PC-3 (cell line): ENCODE measurements around the gene USP2. TPM values are rescaled to one million over a fixed set of nuclear protein-coding genes. Genes with fewer than 3 reads are reported as not detected.
A peak's percentile ranks its signal among the peaks of the same experiment; 100 is the strongest.

ENCODE experiments used
- ATAC-seq: fragments of 200-7000 bp; cut with Tn5 transposase; 2 replicates; pipeline ENCODE4 v1.9.1; 2020; ENCODE audit warnings: mild to moderate bottlenecking, moderate library complexity
- BruUV-seq: library from RNA; stranded (reverse); fragments of 400-500 nt; replicated peaks from 2 replicates; lab custom pipeline; 2021; lab: Mats Ljungman, UMichigan
- CTCF ChIA-PET: fragments of 300-600 bp; sonication (Branson Sonifier 250); formaldehyde crosslinking; loops from one replicate; lab custom pipeline; 2022; ENCODE audit warnings: antibody characterized with exemption; lab: Charles Lee
- POLR2A ChIA-PET: fragments of 300-600 bp; sonication (Branson Sonifier 250); formaldehyde crosslinking; loops from one replicate; lab custom pipeline; 2022; ENCODE audit warnings: antibody characterized with exemption; ENCODE audit not compliant: unreplicated experiment; lab: Charles Lee
- DNase-seq: peaks from one replicate; pipeline ENCODE4 v3.0.0-alpha.2; 2015
- H2AFZ ChIP-seq: fragments of 300-600 bp; sonication (generic); 2 replicates; pipeline ENCODE4 v1.6.0; 2016; ENCODE audit warnings: antibody characterized with exemption, low read length
- H3F3A ChIP-seq: fragments of 300-600 bp; sonication (generic); one replicate; pipeline ENCODE4 v1.6.0; 2017; ENCODE audit warnings: antibody characterized with exemption, low read length, control low read depth, mild to moderate bottlenecking; ENCODE audit not compliant: unreplicated experiment
- H3K27ac ChIP-seq: fragments of 300-600 bp; sonication (generic); 2 replicates; pipeline ENCODE4 v1.5.1; 2016; ENCODE audit warnings: mild to moderate bottlenecking, low read length
- H3K27me3 ChIP-seq: fragments of 300-600 bp; sonication (generic); 2 replicates; pipeline ENCODE4 v1.6.1; 2016; ENCODE audit warnings: low read length, mixed read lengths
- H3K36me3 ChIP-seq: fragments of 300-600 bp; sonication (generic); 2 replicates; pipeline ENCODE4 v1.6.1; 2016; ENCODE audit warnings: low read depth, mixed run types, low read length, mixed read lengths
- H3K4me1 ChIP-seq: fragments of 300-600 bp; sonication (generic); 2 replicates; pipeline ENCODE4 v1.5.1; 2016; ENCODE audit warnings: low read length; ENCODE audit not compliant: insufficient read depth
- H3K4me2 ChIP-seq: fragments of 300-600 bp; sonication (generic); 2 replicates; pipeline ENCODE4 v1.6.0; 2016; ENCODE audit warnings: low read length
- H3K4me3 ChIP-seq: fragments of 300-600 bp; sonication (generic); 2 replicates; pipeline ENCODE4 v1.5.1; 2016; ENCODE audit warnings: mild to moderate bottlenecking, low read length, mixed read lengths
- H3K79me2 ChIP-seq: fragments of 300-600 bp; sonication (generic); 2 replicates; pipeline ENCODE4 v1.6.1; 2017; ENCODE audit warnings: low read length, mixed read lengths
- H3K9ac ChIP-seq: fragments of 300-600 bp; sonication (generic); 2 replicates; pipeline ENCODE4 v1.6.0; 2016; ENCODE audit warnings: mild to moderate bottlenecking, low read length
- H3K9me2 ChIP-seq: fragments of 300-600 bp; sonication (generic); replicated peaks from 2 replicates; pipeline ENCODE4 v1.6.1; 2016; ENCODE audit warnings: mixed run types, low read length, mixed read lengths
- H3K9me3 ChIP-seq: fragments of 300-600 bp; sonication (generic); 2 replicates; pipeline ENCODE4 v1.6.1; 2016; ENCODE audit warnings: low read length, mixed read lengths
- H4K20me1 ChIP-seq: fragments of 300-600 bp; sonication (generic); 2 replicates; pipeline ENCODE4 v1.6.1; 2016; ENCODE audit warnings: low read length, mixed read lengths
- CTCF ChIP-seq: fragments of 300-600 bp; sonication (generic); conservative IDR thresholded peaks from 2 replicates; pipeline ENCODE4 v1.5.1; 2017; ENCODE audit warnings: antibody characterized with exemption, low read depth, mild to moderate bottlenecking, low read length
- EZH2 ChIP-seq: fragments of 300-600 bp; sonication (generic); IDR thresholded peaks from one replicate; pipeline ENCODE4 v1.6.1; 2017; ENCODE audit warnings: antibody characterized with exemption, mild to moderate bottlenecking, low read length; ENCODE audit not compliant: unreplicated experiment
- EZH2phosphoT487 ChIP-seq: fragments of 300-600 bp; sonication (generic); IDR thresholded peaks from 2 replicates; pipeline ENCODE4 v1.6.1; 2018; ENCODE audit warnings: mild to moderate bottlenecking, antibody characterized with exemption, low read length, borderline replicate concordance
- intact Hi-C: fragments of 100-400 bp; cut with micrococcal nuclease; formaldehyde crosslinking; loops from 2 replicates; pipeline ENCODE4 v1.9.0; 2023
- total RNA-seq: library from RNA; depleted of rRNA; stranded (reverse); fragments of >200 nt; gene quantifications from 2 replicates; pipeline ENCODE4 v1.2.3, GENCODE V29; 2014

Gene USP2
- total RNA-seq, 1 experiment from 2014 or later = 1.8 TPM

- H3K4me3 ChIP-seq = 0 out of 2 replicates have a peak overlapping the region, but pooled peaks have one; percentile 1
- DNase-seq (no peak), ATAC-seq (no peak)
- ChIA-PET CTCF (interaction anchor here (0.6 to 1.6 kb wide), 14 partner anchors 9 to 1092 kb away, joined by 3 to 29 read pairs (median 5); partner anchors contain the start of genes DPAGT1 and USP2), POLR2A (no interaction called here)
- 0 out of 2 replicates have a peak, but pooled peaks cover 5% of the 10 kb centered on the region for H4K20me1 ChIP-seq
- H3K79me2 ChIP-seq = peaks cover 30% of the 10 kb centered on the region
- H3K4me1 ChIP-seq = peaks cover 37% of the 10 kb centered on the region
- intact Hi-C loops = loop anchor here (1.0 kb wide), 1 partner anchor 35 kb away; no protein-coding TSS in a partner anchor
- no peaks in the 10 kb centered on the region for H3K9me2 ChIP-seq
- TF ChIP-seq EZH2 (no peak), CTCF (no peak), EZH2phosphoT487 (no peak)
- H3K9me3 ChIP-seq = no peaks in the 10 kb centered on the region
- H3F3A ChIP-seq = no peaks in the 10 kb centered on the region
- no peak overlapping the region for H3K9ac ChIP-seq
- BruUV-seq = no TSS peak
- no peaks in the 10 kb centered on the region for H3K36me3 ChIP-seq
- H3K4me2 ChIP-seq = no peak overlapping the region
- H3K27ac ChIP-seq = no peak overlapping the region
- H3K27me3 ChIP-seq = no peaks in the 10 kb centered on the region
- H2AFZ ChIP-seq = no peak overlapping the region
These were observed 42.4 kb downstream of the USP2 start for GRCh38 chr11:119338965-119339588.

DNA sequence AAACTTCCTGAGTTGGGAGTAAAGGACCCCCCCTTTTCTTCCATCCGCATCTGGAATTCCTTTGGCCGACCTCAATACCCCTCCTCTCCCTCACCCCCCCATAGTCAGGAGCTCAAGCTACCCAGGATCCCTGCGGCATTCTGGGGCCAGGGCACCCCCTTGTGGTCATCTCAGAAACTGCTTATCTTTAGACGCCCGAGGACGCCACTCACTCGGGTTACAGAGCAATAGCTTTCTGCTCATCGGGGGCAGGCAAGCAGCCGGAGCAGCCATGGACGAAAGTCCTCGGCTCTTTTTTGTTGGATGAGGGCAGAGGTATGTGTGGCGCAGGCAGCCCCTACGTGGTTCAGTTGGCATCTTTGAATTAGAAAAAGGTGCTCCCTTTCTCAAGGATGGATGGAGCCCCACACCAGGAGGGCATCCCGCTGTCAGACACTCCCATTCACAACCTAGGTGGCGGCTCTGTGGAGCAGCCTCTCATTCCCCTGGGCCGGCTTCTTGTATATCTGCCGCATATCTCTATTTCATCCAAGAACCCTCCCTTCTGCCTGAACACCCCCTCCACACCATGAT lies 43.1 kb downstream of the USP2 start:
- 0 out of 2 replicates have a peak, but pooled peaks cover 5% of the 10 kb centered on the region for H4K20me1 ChIP-seq
- H3K27me3 ChIP-seq = no peaks in the 10 kb centered on the region
- POLR2A ChIA-PET = interaction anchor here (0.6 to 1.0 kb wide), 5 partner anchors 14 to 240 kb away, joined by 3 to 18 read pairs (median 4); partner anchors contain the start of gene USP2
- TF ChIP-seq EZH2 (no peak), EZH2phosphoT487 (no peak), CTCF (peak; percentile 95)
- H3K4me3 ChIP-seq = peak overlapping the region; percentile 1; the same call in 1 of the 2 replicates
- intact Hi-C loops = loop anchor here (1.0 kb wide), 1 partner anchor 36 kb away; no protein-coding TSS in a partner anchor
- DNase-seq (peak; percentile 91), ATAC-seq (peak; percentile 44)
- BruUV-seq = no TSS peak
- H3K4me2 ChIP-seq = peak overlapping the region; percentile 96
- H3K9me2 ChIP-seq = no peaks in the 10 kb centered on the region
- H2AFZ ChIP-seq = no peak overlapping the region
- H3K27ac ChIP-seq = no peak overlapping the region
- H3K79me2 ChIP-seq = peaks cover 30% of the 10 kb centered on the region
- no peaks in the 10 kb centered on the region for H3F3A ChIP-seq
- CTCF ChIA-PET = interaction anchor here (0.6 to 1.6 kb wide), 23 partner anchors 9 to 1091 kb away, joined by 3 to 29 read pairs (median 4); partner anchors contain the start of genes CBL, DPAGT1 and USP2
- peaks cover 42% of the 10 kb centered on the region for H3K4me1 ChIP-seq
- H3K9me3 ChIP-seq = no peaks in the 10 kb centered on the region
- no peak overlapping the region for H3K9ac ChIP-seq
- no peaks in the 10 kb centered on the region for H3K36me3 ChIP-seq
